HG03139 (cell line): Measurements from ENCODE around the gene PPA1.
"Not testable (repeated sequence)": the region's sequence is repeated elsewhere in the genome, so short reads cannot be mapped to it uniquely, and the experiment has no call there.

Source experiments
- ATAC-seq: cut with Tn5 transposase; IDR thresholded peaks from one replicate; pipeline ENCODE4 v1.9.1; 2021; ENCODE audit not compliant: unreplicated experiment

Gene PPA1

DNA sequence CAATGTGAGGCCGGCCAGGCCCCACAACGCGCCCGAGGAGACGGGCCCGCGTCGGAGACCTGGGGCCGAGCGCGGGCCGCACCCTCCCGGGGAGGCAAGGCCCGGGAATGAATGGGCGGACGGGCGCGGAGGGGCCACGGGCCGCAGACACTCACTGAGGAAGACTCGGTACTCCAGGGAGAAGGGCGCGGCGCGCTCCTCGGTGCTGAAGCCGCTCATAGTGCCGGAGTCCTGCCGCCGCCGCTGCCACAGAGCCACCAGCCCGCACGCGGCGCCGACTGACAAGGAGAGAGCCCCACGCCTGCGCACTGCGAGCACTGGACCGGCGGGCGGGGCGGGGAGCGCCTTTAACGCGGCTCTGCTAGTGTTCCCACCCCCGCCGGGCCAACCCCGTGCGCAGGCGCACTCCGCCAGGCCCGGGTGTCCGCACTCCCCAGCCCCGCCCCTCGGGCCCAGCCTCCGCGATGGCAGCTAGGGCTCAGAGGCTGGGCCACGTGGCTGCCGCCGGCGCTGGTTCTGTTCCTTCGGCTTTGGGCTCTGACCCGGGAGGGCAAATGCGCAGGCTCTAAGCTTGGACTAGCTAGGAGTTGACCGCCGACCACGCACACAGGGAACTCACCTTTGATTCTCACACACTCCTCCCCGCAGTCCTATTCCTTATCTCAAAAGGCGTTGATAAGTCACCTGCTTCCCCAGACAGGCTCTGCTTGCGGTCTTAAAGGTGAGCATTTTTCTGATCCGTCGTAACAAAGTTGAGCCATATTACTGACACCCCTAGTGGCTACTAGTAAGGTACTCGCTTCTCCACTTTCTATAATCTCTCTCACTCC is at the start of gene PPA1:
TSS of gene PPA1 (minus strand) at position 321 of the 830 bp plus-strand sequence. CDS start at position 219, 102 bp downstream.
- ATAC-seq, result peak; percentile 80

DNA sequence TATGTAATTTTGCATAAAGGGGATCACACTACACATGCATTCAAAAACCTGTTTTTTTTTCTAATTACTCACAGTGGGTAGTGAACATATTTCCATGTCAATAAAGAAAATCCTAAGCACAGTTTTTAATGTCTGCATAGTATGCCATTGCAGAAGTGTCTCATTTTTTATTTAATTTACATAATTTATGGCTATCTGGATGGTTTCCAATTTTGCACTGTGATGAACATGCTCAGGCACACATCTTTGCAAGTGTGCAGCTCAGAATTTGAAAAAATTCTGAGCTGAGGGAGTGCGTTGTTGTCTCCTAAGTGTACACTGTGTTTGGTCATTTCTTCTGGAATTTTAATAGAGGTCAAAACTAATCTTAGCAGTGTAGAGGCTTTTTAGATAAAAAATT is 48.4 kb upstream of the PPA1 start:
- ATAC-seq, result no peak

DNA sequence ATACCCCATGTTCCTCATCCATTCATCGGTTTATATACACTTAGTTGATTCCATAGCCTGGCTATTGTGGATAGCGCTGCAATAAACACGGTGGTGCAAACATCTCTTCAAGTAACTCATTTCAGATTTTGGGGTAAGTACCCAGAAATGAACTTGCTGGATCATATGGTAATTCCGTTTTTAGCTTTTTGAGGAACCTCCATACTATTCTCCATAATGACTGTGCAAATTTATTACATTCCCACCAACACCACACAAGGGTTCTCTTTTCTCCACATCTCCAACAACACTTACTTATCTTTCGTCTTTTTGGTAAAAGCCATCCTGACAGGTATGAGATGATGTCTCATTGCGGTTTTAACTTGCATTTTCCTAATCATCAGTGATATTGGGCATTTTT is 46.9 kb upstream of the PPA1 start:
- no peak for ATAC-seq

DNA sequence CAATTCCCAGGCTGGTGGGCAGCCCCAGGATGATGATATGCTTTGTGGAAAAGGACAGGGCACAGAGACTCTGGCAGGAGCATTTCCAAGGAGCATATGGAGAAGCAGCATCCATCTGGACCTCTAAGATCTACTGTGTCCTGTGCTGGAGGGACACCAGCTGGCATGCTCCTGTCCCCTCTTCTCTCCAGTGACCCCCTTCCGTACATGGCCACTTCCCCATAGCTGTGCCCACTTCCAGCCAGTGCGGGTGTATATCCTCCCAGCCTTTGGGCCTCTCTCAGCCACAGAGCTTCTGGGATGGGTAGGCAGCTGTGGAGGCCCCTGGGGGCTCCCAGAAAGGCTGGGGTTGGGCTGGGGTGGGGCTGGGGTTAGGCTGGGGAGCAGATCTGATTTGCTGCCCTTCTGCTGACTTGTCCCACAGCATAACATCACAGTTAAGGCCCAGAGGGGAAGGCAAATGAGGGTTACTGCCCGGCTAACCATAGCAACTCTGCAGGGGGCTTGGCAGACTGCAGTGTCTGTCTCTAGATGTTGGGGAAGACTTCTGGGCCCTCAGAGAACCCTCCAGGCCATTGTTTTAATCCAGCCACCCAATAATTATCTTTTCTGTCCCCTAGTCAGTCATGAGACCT is 44.3 kb upstream of the PPA1 start:
- ATAC-seq, result no peak

DNA sequence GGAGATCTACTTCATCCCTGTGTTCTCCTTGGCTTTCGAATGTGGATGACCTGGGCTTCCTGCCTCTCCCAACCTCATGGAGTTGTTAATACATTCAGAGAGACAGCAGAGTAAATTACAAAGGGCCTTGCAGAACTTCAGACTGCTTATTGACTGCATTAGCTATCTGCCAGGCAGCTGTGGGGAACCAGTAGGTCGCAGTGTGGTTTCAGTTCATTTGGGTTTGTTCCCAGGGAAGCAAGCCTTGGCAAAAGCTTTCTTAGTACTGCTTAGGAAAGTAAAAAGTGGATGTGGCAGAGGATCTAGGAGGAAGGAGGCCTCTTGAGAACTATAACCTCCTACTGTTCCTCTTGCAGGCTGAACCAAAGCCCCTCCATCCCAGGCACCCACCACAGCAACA is 41.4 kb upstream of the PPA1 start:
- ATAC-seq, result no peak

DNA sequence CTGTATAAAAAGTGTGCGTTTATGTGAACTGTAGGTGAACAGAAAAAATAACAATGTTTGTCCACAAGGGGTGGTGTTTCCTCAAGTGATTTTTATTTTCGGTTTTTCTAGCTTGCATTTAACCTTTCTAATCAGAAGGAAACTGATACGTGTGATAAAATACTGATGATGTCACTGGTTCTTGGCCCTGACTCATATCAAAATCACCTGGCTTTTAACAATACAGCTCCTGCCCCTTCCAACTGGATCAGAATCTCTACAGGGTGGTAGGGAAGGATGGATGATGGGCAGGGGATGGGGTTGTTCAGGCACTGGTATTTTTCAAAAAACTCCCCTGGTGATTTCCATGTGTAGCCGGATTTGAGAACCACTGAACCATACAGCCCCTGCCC is 39.7 kb upstream of the PPA1 start:
- peak; percentile 47 for ATAC-seq

DNA sequence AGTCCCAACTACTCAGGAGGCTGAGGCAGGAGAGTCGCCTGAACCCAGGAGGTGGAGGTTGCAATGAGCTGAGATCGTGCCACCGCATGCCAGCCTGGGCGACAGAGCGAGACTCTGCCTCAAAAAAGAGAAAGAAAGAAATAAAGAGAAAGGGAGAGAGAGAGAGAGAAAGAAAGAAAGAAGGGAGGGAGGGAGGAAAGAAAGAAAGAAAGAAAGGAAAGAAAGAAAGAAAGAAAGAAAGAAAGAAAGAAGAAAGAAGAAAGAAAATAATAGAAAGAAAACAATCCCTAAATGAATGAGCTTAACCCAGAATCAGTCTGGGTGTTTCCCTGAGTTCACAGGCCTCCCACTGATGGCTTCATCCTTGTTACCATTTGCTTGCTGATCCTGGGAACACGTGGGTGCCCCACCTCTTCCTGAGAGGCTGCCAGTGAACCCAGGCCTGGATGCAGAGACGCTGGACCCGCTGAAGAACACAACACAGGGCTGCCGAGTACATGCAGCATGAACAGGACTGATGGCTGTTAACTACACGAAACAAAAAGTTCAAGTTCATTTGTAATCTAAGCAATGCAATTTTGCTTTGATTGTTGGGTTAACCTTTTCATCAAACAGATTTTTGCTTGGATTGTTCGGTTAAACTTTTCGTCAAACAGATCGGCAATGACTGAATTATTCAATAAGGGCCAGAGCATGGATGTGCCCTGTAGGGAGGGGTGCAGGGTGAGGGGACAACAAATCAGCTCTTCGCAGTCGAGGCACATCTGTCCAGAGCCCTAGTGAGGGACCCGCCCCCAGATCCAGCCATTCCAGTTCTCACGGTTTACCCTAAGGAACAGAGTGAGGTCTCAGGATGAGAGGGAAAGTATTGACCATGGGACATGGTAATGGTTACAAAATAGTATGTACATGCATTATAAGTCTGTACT is 39.0 kb upstream of the PPA1 start:
- peak; percentile 14 for ATAC-seq

DNA sequence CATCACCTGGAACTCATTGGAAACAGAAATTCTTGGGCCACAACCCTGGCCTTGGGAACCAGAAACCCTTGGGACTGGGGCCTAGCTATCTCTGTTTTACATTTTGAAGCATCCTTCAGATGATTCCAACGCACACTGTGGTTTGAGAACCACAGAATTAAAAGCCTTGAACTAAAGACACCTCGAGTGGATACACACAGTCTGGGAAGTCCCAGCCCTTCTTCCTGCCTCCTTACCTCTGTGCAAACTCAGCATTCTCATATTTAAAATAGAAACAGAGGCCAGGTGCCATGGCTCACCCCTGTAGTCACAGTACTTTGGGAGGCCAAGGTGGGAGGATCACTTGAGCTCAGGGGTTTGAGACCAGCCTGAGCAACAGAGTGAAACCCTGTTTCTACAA is 37.7 kb upstream of the PPA1 start:
- no peak for ATAC-seq

DNA sequence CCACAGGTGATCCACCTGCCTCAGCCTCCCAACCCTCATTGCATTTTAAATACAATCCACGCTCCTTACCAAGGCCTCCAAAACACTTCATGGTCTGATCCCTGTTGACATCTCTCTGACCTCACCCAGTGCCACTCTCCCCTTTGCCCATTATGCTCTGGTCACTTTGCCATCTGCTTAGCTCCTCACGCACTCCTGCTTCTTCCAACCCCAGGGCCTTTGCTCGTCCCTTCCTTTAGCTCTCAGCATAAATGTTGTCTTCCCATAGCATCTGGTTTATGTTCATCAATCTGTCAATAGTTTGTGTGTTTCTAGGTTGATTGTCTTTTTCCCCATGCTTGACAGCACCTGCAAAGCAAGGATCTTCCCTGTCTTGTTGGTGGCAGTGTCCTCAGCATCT is 36.5 kb upstream of the PPA1 start:
- ATAC-seq, result no peak

DNA sequence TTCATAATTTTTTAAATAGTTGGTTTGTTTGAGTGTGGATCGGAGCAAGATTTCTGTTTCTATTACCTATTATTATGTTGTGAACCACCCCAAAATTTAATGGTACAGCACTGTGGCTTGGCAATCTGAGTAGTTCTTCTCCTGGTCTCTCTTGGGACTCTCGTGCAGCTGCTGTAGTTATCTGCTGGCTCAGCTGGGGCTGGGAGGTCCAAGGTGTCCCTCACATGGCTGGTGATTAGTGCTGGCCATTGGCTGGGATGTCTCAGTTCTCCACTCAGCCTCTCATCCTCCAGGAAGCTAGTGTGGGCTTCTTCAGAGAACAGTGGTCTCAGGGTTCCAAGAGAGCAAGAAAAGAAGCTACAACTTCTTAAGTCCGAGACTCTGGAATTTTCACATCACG is 35.1 kb upstream of the PPA1 start:
- no peak for ATAC-seq

DNA sequence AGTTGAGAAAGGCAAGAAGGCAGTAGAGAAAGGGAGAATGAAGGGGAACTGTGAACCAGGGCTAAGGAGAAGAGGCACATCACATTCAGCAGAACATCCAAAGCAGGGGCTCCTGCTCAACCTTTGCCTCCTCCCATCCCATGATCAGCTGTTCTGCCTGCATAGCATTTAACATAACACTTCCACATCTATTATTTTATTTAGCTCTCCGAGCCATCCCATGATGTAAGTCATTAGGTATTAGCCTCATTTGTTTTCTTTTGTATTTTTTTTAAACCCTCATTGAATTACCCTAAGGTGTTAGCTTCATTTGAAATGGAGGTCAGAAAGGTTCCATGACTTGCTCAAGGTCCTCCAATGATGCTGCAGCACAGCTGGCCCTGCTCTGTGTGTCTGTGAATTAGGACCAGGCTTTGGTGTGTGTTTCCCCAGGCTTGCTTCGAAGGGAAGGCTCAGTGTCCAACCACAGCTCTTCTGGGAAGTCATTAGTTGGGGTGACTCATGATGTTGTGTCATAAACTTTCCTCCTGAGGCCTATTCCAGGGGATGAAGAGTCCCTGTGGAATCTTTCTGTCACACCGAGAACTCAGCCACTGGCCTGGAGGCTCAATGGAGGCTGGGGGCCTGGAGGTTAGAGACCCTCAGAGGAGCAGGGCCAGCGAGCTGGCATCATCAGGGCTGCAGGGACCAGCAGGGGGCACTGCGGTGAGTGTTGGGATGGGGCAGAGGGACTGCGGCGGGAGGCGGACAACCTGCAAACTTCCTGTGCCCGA is 34.1 kb upstream of the PPA1 start:
- no peak for ATAC-seq

DNA sequence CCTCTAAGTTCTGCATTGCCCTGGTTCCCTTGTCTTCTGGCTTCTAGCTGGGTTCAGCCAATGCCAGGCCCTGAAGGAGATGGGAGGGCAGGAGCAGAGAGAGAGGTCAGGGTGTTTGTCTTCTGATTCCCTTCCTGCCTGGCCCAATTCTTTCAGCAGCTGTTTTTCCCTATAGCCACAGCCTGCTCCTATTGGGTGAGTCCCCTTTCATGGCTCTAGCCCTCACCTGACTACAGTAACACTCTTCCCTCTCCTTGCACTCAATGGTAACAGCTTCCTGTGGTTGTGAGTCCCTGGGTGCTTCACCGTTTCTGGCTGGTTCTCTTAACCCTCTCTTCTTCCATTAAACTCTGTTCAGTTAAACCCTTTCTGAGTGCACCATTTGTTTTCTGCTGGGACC is 33.5 kb upstream of the PPA1 start:
- ATAC-seq, result no peak

DNA sequence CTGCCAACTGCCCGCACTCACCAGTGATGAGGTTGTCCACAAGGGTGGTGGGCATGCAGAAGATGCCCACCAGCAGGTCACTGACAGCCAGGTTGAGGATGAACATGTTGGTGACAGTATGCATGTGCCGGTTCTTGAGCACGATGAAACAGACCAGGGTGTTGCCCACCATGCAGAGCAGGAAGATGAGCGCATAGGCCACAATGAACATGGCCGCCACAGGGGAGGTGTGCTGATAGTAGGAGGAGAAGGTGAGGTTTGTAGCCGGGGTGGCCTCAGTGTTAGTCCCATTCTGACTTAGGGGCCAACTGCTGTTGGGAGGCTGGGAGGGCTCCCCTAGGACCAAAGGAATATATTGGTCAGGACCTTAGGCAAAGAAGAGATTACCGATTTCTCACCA is 32.8 kb upstream of the PPA1 start:
- no peak for ATAC-seq

DNA sequence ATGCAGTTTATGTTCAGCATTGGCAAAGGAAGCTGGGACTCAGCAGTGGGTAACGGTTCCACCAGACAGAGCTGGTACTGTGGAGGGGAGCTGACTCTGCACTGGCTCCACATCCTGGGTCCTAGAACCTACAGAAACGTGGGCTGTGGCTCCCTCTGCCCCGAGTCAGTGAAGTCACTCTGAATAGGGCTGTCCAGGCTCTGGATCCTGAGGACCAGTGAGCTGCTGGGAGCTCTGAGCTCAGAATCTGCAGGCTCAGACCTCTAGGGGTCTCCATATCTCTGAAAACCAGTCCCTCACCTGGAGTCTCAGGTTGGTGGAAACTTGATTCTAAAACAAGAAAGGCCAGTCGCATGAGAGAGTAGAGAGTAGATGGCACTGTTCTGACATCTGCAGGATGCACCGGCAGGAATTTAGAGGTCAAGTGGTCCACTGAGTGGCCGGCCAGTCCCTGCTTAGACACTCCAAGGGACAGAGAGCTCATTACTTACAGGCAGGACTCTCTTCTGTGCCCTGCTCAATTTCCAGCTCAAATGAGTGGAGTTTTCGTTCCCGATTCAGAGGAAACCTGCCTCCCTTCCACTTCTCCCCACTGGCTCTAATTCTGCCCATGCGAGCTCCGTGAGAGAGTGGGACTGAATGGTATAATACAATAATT is 31.9 kb upstream of the PPA1 start:
- no peak for ATAC-seq

DNA sequence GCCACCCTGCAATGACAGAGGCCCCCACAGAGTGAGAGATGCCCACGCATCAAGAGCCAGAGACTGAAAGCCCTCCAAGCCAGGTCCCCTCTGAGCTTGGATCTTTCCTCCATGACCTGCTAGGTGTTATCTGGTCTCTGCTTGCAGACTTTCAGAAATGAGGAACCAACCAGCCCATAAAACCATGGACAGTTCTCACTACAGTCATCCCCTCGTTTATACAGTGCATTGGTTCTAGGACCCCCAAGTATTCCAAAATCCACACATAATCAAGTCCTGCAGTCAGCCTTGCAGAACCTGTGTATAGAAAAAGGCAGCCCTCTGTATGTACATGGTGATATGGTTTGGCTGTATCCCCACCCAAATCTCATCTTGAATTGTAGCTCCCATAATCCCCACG is 27.5 kb upstream of the PPA1 start:
- ATAC-seq, result no peak

DNA sequence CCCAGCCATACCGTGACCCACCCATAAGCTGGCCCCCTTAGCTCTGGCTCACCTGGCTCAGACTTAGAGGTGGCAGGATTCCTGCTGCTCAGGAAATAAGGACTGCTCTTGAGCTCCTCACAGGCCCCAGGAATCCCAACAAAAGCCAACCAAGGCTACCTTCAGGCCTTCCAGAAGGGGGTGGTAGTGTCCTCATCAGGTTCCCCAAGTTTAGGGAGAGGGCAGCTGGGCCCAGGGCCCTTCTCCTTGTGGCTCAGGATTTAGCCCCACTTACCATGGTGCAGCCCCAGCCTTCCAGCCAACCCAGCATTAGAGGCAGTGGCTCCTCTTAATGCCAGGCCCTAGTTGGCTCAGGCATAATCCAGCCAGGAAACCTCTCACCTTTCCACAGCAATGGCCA is 27.0 kb upstream of the PPA1 start:
- no peak for ATAC-seq

DNA sequence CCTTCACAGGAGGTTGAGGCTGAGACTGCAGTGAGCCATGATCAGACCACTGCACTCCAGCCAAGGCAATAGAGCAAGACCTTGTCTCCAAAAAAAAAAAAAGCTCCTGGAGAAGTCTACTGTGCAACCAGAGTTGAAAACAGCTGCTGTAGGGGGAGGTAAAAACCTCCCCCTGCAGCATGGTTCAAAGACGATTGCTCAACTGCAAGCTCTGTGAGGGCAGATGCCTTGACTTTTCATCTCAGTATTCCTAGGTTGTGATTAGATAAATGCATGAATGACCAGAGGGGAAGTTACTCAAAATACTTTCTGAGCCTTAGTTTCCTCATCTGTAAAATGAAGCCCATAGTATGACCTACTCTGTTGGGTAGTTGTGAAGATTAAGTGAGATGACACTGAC is 25.0 kb upstream of the PPA1 start:
- no peak for ATAC-seq

DNA sequence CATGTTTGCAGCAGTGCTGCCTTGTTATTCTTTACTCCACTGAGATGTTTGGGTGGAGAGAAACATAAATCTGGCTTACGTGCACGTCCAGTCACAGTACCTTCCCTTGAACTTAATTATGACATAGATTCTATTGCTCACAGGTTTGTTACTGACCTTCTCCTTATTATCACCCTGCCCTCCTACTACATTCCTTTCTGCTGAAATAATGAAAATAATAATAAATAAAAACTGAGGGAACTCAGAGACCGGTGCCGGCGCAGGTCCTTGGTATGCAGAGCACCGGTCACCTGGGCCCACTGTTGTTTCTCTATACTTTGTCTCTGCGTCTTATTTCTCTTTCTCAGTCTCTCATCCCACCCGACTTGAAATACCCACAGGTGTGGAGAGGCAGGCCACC is 24.6 kb upstream of the PPA1 start:
- ATAC-seq, result not testable (repeated sequence)

DNA sequence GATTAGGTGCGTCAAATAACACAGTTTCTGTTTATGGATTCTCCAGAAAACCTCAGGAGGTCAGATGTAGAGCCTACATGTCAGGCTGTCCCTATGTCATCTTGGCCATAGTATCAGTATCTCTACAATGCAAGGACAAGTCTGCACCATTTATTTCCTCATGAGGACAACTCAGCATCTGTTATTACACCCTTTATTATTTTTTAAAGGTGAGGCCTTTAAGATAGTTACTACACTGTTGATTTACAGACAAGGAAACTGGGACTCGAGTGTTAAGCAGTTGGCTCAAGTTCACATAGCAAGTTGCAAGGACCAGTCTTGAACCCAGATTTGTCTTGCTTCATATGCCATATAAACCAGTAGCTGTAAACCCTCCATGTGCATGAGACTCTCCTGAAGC is 23.2 kb upstream of the PPA1 start:
- ATAC-seq, result no peak
